GM12878 (cell line): ENCODE data around the gene RFPL1. TPM values are rescaled to one million over a fixed set of nuclear protein-coding genes. Genes with fewer than 3 reads are reported as not detected.

Experiments
- ATAC-seq: fragments of 200-7000 bp; cut with Tn5 transposase; 3 replicates; pipeline ENCODE4 v1.9.1; 2020; ENCODE audit warnings: mild to moderate bottlenecking, moderate library complexity
- BruUV-seq: library from RNA; stranded (reverse); fragments of 400-500 nt; replicated peaks from 2 replicates; lab custom pipeline; 2021; lab: Mats Ljungman, UMichigan
- CTCF ChIA-PET: fragments of 300-600 bp; sonication (Branson Sonifier 250); formaldehyde crosslinking; extraction: SDS; loops from one replicate; lab custom pipeline; 2021; ENCODE audit warnings: inconsistent platforms; lab: Yijun Ruan, JAX
- POLR2A ChIA-PET: fragments of 350-600 bp; formaldehyde crosslinking; extraction: SDS; loops from one replicate; lab custom pipeline; 2021; ENCODE audit warnings: inconsistent platforms; lab: Charles Lee
- RAD21 ChIA-PET: fragments of 300-600 bp; sonication (Branson Sonifier 250); formaldehyde crosslinking; loops from one replicate; lab custom pipeline; 2023; ENCODE audit warnings: antibody characterized with exemption; ENCODE audit not compliant: unreplicated experiment; lab: Charles Lee
- SMC1A ChIA-PET: fragments of 300-600 bp; sonication (Branson Sonifier 250); formaldehyde crosslinking; loops from one replicate; lab custom pipeline; 2023; ENCODE audit not compliant: unreplicated experiment, uncharacterized antibody; lab: Charles Lee
- DNase-seq: peaks from one replicate; pipeline ENCODE4 v3.0.0-alpha.2; 2011; ENCODE audit warnings: low read depth, low spot score
- FAIRE-seq: peaks from 3 replicates; lab custom pipeline; 2011; peaks lifted over from hg19 to GRCh38; lab: Jason Lieb, UNC
- H2AFZ ChIP-seq: 2 replicates; pipeline ENCODE4 v1.6.0; 2011; ENCODE audit warnings: low read depth, low read length, control low read depth; ENCODE audit not compliant: control insufficient read depth
- H3K27ac ChIP-seq: 2 replicates; pipeline ENCODE4 v1.5.1; 2011; ENCODE audit warnings: control low read depth; ENCODE audit not compliant: control insufficient read depth, insufficient read depth
- H3K27me3 ChIP-seq, 2 experiments: replicated peaks in 1 of 2; 2 replicates each; pipeline versions ENCODE4 v1.6.0 to v1.6.1; 2011; ENCODE audit warnings: low read length in 1 of 2; ENCODE audit not compliant: control insufficient read depth in 2 of 2, insufficient read depth in 2 of 2
- H3K36me3 ChIP-seq, 2 experiments: 2 replicates each; pipeline ENCODE4 v1.5.1; 2011; ENCODE audit warnings: low read length in 1 of 2; ENCODE audit not compliant: control insufficient read depth in 2 of 2, insufficient read depth in 2 of 2
- H3K4me1 ChIP-seq: 2 replicates; pipeline ENCODE4 v1.6.1; 2011; ENCODE audit warnings: mild to moderate bottlenecking, low read length, moderate library complexity, mixed read lengths; ENCODE audit not compliant: control insufficient read depth, insufficient read depth
- H3K4me2 ChIP-seq: 2 replicates; pipeline ENCODE4 v1.6.0; 2011; ENCODE audit warnings: control low read depth; ENCODE audit not compliant: control insufficient read depth, insufficient read depth
- H3K4me3 ChIP-seq: fragments of 200-600 bp; sonication (generic); 2 replicates; pipeline ENCODE4 v1.5.1; 2016
- H3K79me2 ChIP-seq: 2 replicates; pipeline ENCODE4 v1.6.0; 2011; ENCODE audit warnings: low read length; ENCODE audit not compliant: control insufficient read depth, insufficient read depth
- H3K9ac ChIP-seq: 2 replicates; pipeline ENCODE4 v1.8.0; 2011; ENCODE audit warnings: low read length, control low read depth, mixed read lengths; ENCODE audit not compliant: control insufficient read depth, insufficient read depth
- H3K9me3 ChIP-seq: replicated peaks from 3 replicates; pipeline ENCODE4 v1.5.1; 2011; ENCODE audit warnings: mild to moderate bottlenecking, low read length; ENCODE audit not compliant: control insufficient read depth, insufficient read depth
- H4K20me1 ChIP-seq: 2 replicates; pipeline ENCODE4 v1.6.0; 2011; ENCODE audit not compliant: control insufficient read depth, insufficient read depth
- ASH2L ChIP-seq: fragments of 300-600, 200-600 bp; sonication (generic); IDR thresholded peaks from 2 replicates; pipeline ENCODE4 v1.6.1; 2017; ENCODE audit warnings: low read depth, mild to moderate bottlenecking, borderline replicate concordance
- BCL3 ChIP-seq: IDR thresholded peaks from 2 replicates; pipeline ENCODE4 v1.6.1; 2011; ENCODE audit warnings: borderline replicate concordance, low read depth, mild to moderate bottlenecking, moderate library complexity, low read length; ENCODE audit not compliant: insufficient read depth, poor library complexity, severe bottlenecking
- CHD1 ChIP-seq: IDR thresholded peaks from 2 replicates; pipeline ENCODE4 v1.6.1; 2012; ENCODE audit warnings: low read depth, low read length, improper control_type of control experiment
- CHD4 ChIP-seq: fragments of 200-600 bp; sonication (generic); IDR thresholded peaks from 2 replicates; pipeline ENCODE4 v1.6.1; 2016; ENCODE audit warnings: mild to moderate bottlenecking
- ESRRA ChIP-seq: IDR thresholded peaks from 2 replicates; pipeline ENCODE4 v1.6.1; 2012; ENCODE audit warnings: mild to moderate bottlenecking, low read length, improper control_type of control experiment
- EZH2 ChIP-seq: IDR thresholded peaks from 2 replicates; pipeline ENCODE4 v1.6.1; 2012; ENCODE audit warnings: low read depth, mild to moderate bottlenecking, control low read depth, inconsistent platforms, low read length, borderline replicate concordance; ENCODE audit not compliant: control insufficient read depth
- HDAC2 ChIP-seq: fragments of 200-600 bp; sonication (generic); IDR thresholded peaks from 2 replicates; pipeline ENCODE4 v1.6.1; 2017
- HSF1 ChIP-seq: fragments of 150-350 bp; IDR thresholded peaks from 2 replicates; pipeline ENCODE4 v1.6.1; 2014; ENCODE audit warnings: mild to moderate bottlenecking, low read depth, low read length
- KAT2A ChIP-seq: conservative IDR thresholded peaks from 2 replicates; pipeline ENCODE4 v1.6.1; 2011; ENCODE audit warnings: low read depth, low read length; ENCODE audit not compliant: control insufficient read depth
- KDM1A ChIP-seq: fragments of 200-600 bp; sonication (generic); IDR thresholded peaks from 2 replicates; pipeline ENCODE4 v1.6.1; 2016; ENCODE audit warnings: borderline replicate concordance
- MEF2A ChIP-seq: IDR thresholded peaks from 2 replicates; pipeline ENCODE4 v1.6.1; 2011; ENCODE audit warnings: low read depth, mild to moderate bottlenecking, low read length, moderate library complexity; ENCODE audit not compliant: insufficient read depth
- MYC ChIP-seq: IDR thresholded peaks from 2 replicates; pipeline ENCODE4 v1.6.1; 2011; ENCODE audit warnings: mild to moderate bottlenecking, low read length, moderate library complexity, inconsistent platforms; ENCODE audit not compliant: insufficient read depth, insufficient replicate concordance, insufficient read length, severe bottlenecking
- PKNOX1 ChIP-seq: fragments of 450-650 bp; IDR thresholded peaks from 2 replicates; pipeline ENCODE4 v1.6.1; 2016; ENCODE audit warnings: mild to moderate bottlenecking
- POLR2AphosphoS2 ChIP-seq: IDR thresholded peaks from 2 replicates; pipeline ENCODE4 v1.6.1; 2011; ENCODE audit warnings: low read depth, mild to moderate bottlenecking, low read length, improper control_type of control experiment, moderate library complexity
- POU2F2 ChIP-seq: IDR thresholded peaks from 3 replicates; pipeline ENCODE4 v1.6.1; 2011; ENCODE audit warnings: low read depth, mild to moderate bottlenecking, low read length, borderline replicate concordance
- RBBP5 ChIP-seq: fragments of 200-600 bp; sonication (generic); conservative IDR thresholded peaks from 2 replicates; pipeline ENCODE4 v1.6.1; 2016
- RELA ChIP-seq: fragments of 450-650 bp; IDR thresholded peaks from 2 replicates; pipeline ENCODE4 v1.8.0; 2014; ENCODE audit warnings: borderline replicate concordance; ENCODE audit not compliant: partially characterized antibody
- RFX5 ChIP-seq: IDR thresholded peaks from 2 replicates; pipeline ENCODE4 v1.6.1; 2011; ENCODE audit warnings: low read depth, low read length, improper control_type of control experiment
- RUNX3 ChIP-seq: IDR thresholded peaks from 2 replicates; pipeline ENCODE4 v1.6.1; 2012; ENCODE audit warnings: low read length, inconsistent platforms
- SMAD1 ChIP-seq: fragments of 450-650 bp; IDR thresholded peaks from 2 replicates; pipeline ENCODE4 v1.6.1; 2018; ENCODE audit warnings: mild to moderate bottlenecking, low read depth; ENCODE audit not compliant: partially characterized antibody
- SMARCA5 ChIP-seq: fragments of 450-650 bp; IDR thresholded peaks from 2 replicates; pipeline ENCODE4 v1.6.1; 2017; ENCODE audit warnings: mild to moderate bottlenecking
- STAT3 ChIP-seq: IDR thresholded peaks from 2 replicates; pipeline ENCODE4 v1.6.1; 2011; ENCODE audit warnings: low read depth, low read length, improper control_type of control experiment
- ZNF24 ChIP-seq: fragments of 450-650 bp; IDR thresholded peaks from 2 replicates; pipeline ENCODE4 v1.6.1; 2017; ENCODE audit warnings: antibody characterized with exemption, mild to moderate bottlenecking
- ZNF622 ChIP-seq: fragments of 450-650 bp; IDR thresholded peaks from 2 replicates; pipeline ENCODE4 v1.6.1; 2017; ENCODE audit warnings: mild to moderate bottlenecking, inconsistent platforms
- WGBS: methylation state at CpG from one replicate; pipeline ENCODE4 v1.1.6; 2016; ENCODE audit warnings: low lambda C conversion rate; ENCODE audit not compliant: insufficient replicate concordance, insufficient coverage; ENCODE audit errors: missing lambda C conversion rate; 5-methylcytosine and 5-hydroxymethylcytosine counted together
- in situ Hi-C: fragments of 300-500 bp; cut with MboI; formaldehyde crosslinking; loops from 9 replicates; pipeline ENCODE4 v1.14.3; 2018; ENCODE audit warnings: mixed read lengths
- intact Hi-C: fragments of 100-400 bp; cut with micrococcal nuclease; formaldehyde crosslinking; loops from one replicate; pipeline ENCODE4 v1.14.2; 2022; ENCODE audit not compliant: unreplicated experiment
- polyA plus RNA-seq, 11 experiments: library from polyadenylated mRNA; depleted of rRNA in 4 of 11; unstranded in 6 of 11; stranded (reverse) in 5 of 11; fragments of >200 nt; fragmentation: Nextera tagmentation in 4 of 11; fragmentation: Illumina TruSeq in 1 of 11; extraction: Ambion mirVana in 4 of 11; extraction: Trizol in 1 of 11; gene quantifications; 1 replicate in 1 of 11; 2 replicates in 10 of 11; pipeline versions ENCODE4 v1.2.1 to v1.2.3, GENCODE V29; 2011 to 2016; ENCODE audit warnings: inconsistent platforms in 2 of 11, missing spikeins in 2 of 11, low read depth in 1 of 11
- total RNA-seq, 4 experiments: library from RNA; depleted of rRNA in 3 of 4; stranded (reverse); fragments of >200 nt in 3 of 4; fragmentation: Illumina TruSeq in 1 of 4; extraction: Trizol in 1 of 4; gene quantifications; 2 replicates each; pipeline versions ENCODE4 v1.2.1 to v1.2.3, GENCODE V29; 2013 to 2021

The RFPL1 gene
- total and polyA plus RNA-seq, 10 of the 15 experiments (the other 5 are each of a cell fraction or from before 2014, with no cell fraction given), result 0.13 TPM; not detected in 9

- TF ChIP-seq ESRRA, result no peak
- no peak for TF ChIP-seq SMAD1
- TF ChIP-seq CHD1, result no peak
- TF ChIP-seq MEF2A, result no peak
- no peak for TF ChIP-seq RELA
- TF ChIP-seq STAT3, result no peak
- no peak for TF ChIP-seq RUNX3
- TF ChIP-seq KDM1A, result no peak
- no peak for TF ChIP-seq HSF1
- no peak for TF ChIP-seq ASH2L
- TF ChIP-seq EZH2, result no peak
- TF ChIP-seq PKNOX1, result no peak
- TF ChIP-seq, all 136 proteins: peak for 0
Measured at GRCh38 chr22:29451863-29452262, 13.5 kb downstream of the RFPL1 start (continued).

- Histone ChIP-seq H3K4me3 (no peak overlapping the region), H3K36me3 (no peaks in the 10 kb centered on the region), H3K9ac (no peak overlapping the region), H3K4me1 (no peaks in the 10 kb centered on the region), H4K20me1 (no peaks in the 10 kb centered on the region), H3K79me2 (no peaks in the 10 kb centered on the region), H3K27me3 (no peaks in the 10 kb centered on the region), H3K4me2 (no peak overlapping the region), H2AFZ (no peak overlapping the region), H3K9me3 (no peaks in the 10 kb centered on the region), H3K27ac (no peak overlapping the region)
- no TSS peak for BruUV-seq
- POLR2A ChIA-PET, result no interaction called here
- CTCF ChIA-PET, result no interaction called here
- 62% methylated on average over 8 of the region's 8 CpGs for WGBS
- SMC1A ChIA-PET, result no interaction called here
- intact Hi-C loops, result no loop called here
- FAIRE-seq, result no peak
- no peak for DNase-seq
- in situ Hi-C loops, result no loop called here
- RAD21 ChIA-PET, result no interaction called here
- no peak for ATAC-seq
- TF ChIP-seq CHD4, result no peak
- no peak for TF ChIP-seq RBBP5
- no peak for TF ChIP-seq KAT2A
- no peak for TF ChIP-seq RFX5
- no peak for TF ChIP-seq POU2F2
- TF ChIP-seq HDAC2, result no peak
- no peak for TF ChIP-seq MYC
- no peak for TF ChIP-seq ZNF622
- no peak for TF ChIP-seq ZNF24
- no peak for TF ChIP-seq BCL3
- TF ChIP-seq POLR2AphosphoS2, result no peak
- TF ChIP-seq SMARCA5, result no peak
Measured at GRCh38 chr22:29454276-29454675, 15.9 kb downstream of the RFPL1 start.
